HG03095 (cell line): Measurements from ENCODE around the gene B4GALNT3.

Experiments
- ATAC-seq: cut with Tn5 transposase; IDR thresholded peaks from one replicate; pipeline ENCODE4 v1.9.1; 2021; ENCODE audit warnings: moderate library complexity; ENCODE audit not compliant: unreplicated experiment

The B4GALNT3 gene

DNA sequence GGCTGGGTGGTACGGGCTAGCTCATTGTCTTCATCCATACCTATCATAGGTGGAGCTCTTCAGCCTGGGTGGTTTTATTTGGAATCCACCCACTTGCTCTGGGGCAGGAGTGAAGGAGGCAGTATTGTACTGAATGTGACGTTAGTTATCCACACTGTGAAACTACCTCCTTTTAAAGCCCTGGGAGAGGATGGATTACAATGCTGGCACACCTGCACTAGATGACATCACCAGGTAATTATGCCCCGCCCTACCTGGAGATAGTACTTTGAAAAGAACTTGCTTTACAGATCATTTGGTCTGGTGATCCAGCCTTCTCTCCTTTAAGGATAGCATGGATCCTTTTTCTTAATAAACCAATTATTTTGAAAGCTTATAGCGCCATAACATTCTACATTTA, 78.0 kb downstream of the B4GALNT3 start:
- ATAC-seq = no peak

DNA sequence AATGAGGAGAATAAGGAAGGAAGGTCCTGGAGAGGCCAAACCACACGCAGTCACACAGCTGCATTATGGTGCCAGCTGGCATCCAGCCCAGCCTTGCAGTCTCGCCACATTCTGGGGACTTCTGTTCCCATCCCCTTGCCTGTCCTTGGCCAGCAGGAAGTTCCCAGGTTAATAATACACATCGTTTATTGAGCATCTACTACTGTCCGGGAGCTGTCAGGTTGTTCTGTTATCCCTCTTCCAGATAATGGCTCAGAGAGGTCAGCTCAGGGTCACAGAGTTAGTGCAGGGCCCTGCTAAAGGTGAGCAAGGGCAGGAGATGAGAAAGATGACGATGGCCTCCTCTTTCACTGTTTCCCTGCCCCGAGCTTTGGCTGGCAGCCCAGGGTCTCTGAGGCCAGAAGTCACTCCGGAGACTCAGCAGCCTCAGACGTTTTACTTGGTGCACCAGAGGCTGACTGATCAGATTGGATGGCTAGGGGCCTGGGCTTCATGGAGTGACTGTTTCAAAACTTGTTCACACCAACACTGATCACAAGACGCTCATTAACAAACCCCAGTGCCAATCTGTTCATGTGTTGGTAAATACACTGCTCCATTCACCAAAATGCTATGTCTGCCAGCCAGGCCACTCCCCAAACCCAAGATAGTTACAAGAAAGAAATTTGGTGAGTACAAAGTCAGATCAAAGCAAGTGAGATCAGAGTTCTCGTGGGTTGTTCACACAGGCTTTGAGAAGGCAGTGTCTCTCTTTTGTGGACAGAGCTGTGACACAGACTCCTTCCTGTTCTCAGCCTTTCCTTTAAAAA, 79.2 kb downstream of the B4GALNT3 start:
- ATAC-seq = no peak

DNA sequence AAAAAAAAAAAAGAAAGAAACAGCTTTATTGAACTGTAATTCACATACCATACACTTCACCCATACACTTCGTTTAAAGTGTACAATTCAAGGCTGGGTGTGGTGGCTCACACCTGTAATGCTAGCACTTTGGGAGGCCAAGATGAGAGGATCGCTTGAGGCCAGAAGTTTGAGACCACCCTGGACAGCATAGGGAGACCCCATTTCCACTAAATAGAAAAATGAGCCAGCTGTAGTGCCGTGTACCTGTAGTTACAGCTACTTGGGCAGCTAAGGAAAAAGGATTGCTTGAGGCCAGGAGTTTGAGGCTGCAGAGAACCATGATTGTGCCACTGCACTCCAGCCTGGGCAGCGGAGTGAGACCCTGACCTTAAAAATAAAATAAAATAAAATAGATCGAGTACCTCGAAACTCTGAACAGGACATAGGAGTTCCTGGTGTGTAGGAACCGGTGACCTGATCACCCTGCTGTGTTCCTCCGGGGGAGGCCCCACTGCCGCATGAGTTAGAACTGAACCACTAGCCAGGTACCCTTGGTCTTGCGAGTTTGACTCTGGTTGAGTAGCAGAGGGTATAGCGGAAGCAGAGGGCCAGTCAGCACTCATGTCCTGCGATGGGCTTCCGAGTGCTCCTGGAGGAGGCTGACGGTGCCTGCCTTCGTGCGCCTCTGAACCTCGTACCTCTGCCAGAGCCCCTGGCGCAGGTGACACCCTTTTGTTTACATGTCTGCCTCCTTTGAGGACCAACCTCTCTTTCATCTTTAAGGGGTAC, 80.0 kb downstream of the B4GALNT3 start:
- no peak for ATAC-seq

DNA sequence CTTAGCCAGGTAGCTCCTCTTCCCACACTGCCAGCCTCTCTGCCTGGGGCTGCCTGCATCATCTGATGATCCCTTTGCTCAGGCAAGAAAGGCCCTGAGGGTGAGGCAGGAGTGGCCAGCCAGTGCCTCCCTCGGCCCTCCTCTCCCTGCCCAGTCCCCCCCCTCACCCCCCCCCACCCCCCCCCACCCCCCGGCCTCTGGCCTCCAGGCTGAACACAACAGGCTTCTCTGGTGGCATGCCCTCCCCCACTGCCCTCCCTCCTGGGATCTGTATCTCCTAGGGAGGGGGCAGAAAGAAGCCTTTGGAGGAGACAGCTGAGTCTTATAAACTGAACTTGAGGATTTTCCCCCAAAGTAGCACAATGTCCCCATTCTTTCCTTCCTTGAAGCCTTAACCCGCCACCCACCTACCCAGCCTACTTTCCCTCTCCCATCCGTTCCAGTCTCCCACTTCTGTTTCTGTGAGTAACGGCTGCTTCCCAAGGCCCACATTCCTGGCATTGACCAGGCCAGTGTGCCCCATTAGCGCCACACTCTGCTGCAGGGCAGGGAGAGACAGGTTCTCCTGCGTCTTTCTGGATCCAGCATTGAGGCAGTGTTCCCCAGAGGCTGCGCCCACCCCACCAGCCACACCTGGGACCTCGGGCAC, 82.1 kb downstream of the B4GALNT3 start:
- no peak for ATAC-seq

DNA sequence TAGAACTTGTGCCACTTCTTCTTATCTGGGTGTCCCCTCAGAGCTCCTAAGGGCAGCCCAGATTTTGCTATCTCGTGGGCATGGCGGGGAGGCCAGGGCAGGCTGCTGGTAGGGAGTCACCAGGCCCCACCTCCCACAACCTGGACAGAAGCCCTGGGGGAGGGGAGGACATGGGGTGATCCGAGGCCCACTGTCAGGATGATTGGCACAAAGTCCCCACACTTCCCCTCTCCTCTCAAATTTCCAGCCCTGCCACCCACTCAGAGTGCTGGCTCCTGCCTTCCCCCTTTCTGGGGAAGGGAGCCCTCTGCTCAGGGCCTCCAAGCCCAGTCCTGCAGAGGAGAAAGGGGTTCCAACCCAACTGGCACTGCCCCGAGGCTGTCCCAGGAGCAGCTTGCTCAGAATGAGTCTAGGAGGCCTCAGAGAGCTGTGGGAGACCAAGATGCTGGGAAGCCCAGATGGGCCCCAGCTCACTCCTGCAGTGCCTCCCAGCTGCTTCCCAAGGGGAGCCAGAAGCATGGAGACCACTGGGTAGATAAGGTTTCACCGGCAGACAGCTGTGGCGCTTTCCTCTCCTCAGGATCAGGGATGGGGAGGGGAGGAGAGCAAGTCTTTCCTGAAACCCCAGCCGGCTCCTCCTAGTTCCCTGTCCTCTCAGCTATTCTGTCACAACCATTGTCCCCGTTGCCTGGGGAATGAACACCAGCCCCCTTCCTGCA, 82.8 kb downstream of the B4GALNT3 start:
- no peak for ATAC-seq

DNA sequence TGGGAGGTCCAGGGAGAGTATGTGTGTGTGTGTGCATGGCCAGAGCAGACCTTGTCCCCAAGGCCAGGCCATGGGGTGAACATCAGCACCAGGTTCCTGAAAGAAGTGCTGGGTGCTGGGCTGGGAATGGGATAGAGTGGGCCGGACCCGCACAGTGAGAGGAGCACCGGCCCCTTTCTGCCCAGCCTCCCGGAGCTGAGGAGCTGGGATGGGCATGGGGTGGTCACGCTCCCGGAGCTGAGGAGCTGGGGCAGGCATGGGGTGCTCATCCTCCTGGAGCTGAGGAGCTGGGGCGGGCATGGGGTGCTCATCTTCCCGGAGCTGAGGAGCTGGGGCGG, 83.3 kb downstream of the B4GALNT3 start:
- ATAC-seq = no peak

DNA sequence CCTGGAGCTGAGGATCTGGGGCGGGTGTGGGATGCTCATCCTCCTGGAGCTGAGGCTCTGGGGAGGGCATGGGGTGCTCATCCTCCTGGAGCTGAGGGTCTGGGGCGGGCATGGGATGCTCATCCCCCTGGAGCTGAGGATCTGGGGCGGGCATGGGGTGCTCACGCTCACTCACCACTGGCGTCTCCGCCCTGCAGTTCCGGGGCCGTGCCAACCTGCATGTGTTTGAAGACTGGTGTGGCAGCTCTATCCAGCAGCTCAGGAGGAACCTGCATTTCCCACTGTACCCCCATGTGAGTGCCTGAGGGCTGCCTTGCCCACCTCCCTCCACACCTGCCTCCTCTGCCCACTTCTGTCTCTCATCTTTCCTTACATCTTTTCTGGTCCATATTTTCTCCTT, 84.4 kb downstream of the B4GALNT3 start:
- no peak for ATAC-seq

DNA sequence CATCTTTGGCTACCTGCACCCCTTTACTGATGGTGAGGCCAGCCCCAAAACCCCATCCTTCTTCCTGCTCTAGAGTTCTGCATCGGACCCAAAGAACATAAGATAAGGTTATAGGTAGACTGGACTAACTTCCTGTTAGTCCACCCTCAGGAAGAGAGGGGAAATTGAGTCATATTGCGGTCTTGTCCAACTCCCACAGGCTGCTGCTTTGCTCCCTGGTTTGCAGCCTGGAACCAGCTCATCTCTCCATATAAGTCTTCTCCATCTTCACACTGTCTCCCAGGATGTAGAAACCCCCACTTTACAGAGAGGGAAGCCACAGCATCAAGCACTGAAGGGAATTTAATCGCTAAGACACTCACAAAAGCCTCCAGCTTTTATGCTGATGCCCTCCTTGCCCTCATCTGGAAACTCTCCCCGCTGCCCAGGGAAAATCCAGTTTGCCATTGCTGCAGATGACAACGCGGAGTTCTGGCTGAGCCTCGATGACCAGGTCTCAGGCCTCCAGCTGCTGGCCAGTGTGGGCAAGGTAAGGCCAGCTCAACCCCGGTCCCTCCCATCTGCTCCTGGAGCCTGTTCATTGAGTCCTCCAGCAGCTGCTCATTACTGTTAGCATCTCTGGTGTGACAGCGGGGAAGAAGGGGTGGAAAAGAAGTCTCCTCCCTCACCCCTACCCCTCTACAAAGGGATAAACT, 85.3 kb downstream of the B4GALNT3 start:
- ATAC-seq = no peak

DNA sequence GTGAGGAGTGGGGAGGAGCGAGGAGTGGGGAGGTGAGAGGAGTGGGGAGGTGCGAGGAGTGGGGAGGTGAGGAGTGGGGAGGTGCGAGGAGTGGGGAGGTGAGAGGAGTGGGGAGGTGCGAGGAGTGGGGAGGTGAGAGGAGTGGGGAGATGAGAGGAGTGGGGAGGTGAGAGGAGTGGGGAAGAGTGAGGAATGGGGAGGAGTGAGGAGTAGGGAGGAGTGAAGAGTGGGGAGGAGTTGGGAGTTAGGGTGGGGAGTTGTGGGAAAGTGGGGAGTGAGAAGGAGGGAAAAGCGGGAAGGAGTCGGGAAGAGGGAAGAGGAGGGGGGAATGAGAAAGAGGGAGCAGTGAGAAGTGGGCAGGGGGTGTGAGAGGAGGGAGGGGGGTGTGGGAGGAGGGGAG, 86.1 kb downstream of the B4GALNT3 start:
- no peak for ATAC-seq

DNA sequence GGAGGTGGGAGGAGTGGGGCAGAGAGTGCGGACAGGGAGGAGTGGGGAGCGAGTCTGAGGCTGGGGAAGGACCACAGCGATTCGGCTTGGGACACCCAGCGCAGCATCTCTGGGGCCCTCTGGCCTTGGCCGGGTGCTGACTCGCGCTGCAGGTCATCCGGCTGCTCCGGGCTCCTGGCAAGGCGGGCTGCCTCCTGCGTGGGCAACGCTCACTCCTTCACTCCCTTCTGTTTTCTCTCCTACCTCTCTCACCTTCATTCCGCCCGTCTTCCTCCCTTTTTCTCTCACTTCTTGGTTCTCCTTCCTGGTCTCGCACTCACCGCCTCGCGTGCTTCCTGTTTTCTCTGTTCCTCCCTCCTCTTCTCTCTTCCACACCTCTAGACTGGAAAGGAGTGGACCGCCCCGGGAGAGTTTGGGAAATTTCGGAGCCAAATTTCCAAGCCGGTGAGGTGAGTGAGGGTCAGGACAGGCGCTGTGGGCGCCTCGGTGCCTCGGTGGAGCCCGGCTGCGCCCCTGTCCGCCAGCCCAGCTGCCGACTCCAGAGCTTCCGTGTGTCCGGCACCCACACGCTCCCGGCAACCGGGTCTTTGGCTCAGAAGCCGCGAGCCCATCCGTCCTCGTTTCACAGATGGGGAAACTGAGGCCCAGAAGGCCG, 86.7 kb downstream of the B4GALNT3 start:
- ATAC-seq = no peak

DNA sequence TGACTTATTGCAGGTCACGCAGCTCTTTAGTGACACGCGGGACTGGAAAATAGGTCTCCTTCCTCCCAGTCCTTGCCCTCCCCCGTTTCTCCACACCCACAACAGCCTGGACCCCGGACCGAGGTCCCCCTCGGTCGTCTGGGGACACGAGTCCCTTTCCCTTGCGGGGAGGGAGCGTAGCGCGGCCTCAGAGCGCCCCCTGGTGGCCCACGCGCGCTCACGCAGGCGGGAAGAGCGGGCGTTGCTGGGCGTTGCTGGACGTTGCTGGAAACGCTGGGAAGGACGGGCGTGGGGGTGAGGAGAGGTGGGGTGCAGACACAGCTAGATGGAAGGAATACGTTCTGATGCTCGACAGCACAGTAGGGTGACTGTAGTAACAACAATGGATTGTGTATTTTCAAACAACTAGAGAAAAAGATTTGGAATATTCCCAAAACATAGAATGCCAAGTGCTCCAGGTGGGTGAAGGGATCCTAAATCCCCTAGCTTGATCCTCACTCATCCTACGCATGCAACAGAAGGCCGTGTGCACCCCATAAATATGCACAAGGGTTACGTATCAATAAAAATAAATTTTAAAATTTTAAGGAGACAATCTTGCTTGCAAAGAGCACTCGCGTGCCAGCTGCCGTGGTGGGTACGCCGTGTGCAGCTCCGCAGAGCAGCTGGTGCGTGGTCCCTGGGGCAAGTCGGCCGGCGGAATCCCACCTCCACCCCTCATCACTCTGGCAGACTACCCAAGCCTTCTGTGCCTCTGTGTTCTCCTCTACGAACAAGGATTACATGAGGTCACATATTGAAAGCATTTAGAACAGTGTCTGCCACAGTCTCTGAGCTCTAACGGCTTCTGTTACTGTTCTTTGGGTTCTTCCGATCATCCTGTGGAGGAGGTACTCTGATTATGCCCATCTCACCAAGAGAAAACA, 87.4 kb downstream of the B4GALNT3 start:
- no peak for ATAC-seq

DNA sequence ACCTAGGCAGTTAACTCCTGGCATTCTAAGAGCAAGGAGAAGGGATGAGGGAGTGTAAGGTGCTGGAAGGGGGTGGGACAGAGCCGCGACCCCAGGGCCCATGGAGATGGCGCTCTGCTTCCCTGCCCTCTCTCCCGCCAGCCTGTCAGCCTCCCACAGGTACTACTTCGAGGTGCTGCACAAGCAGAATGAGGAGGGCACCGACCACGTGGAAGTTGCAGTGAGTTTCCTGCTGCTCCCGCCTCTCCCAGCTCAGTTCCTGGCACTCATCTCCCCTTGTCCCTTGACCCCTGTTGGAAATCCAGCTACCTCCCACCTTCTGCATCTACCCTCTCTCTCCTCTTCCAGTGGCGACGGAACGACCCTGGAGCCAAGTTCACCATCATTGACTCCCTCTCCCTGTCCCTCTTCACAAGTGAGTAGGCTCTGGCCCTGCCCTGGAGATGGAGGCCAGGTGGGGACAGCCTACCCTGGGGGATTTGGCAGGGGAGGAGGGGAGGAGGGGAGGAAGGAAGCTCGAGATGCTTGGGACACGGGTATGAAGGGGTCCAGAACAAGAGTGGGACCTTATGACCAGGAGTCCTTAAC, 88.2 kb downstream of the B4GALNT3 start:
- no peak for ATAC-seq

DNA sequence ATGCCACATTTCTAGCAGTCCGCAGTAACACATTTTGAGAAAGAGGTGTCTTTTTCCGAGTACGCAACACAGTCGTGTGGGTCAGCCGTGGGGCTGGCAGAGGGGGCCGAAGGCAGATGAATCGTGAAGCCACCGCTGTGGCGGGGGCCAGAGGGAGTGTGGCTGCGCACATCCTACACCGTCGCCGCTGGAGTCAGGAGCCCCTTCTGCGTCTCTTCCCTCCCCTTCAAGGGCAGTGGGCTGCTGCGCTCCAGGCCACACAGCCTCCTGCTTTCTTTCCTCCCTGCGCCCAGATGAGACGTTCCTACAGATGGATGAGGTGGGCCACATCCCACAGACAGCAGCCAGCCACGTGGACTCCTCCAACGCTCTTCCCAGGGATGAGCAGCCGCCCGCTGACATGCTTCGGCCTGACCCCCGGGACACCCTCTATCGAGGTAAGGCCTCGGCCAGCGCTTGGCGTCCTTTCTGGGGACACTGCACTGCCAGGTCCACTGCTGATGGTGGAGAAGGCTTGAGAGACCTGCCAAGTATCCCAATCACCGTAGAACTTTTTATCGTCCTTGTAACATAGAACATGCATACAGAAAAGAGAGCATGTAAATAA, 89.8 kb downstream of the B4GALNT3 start:
- no peak for ATAC-seq

DNA sequence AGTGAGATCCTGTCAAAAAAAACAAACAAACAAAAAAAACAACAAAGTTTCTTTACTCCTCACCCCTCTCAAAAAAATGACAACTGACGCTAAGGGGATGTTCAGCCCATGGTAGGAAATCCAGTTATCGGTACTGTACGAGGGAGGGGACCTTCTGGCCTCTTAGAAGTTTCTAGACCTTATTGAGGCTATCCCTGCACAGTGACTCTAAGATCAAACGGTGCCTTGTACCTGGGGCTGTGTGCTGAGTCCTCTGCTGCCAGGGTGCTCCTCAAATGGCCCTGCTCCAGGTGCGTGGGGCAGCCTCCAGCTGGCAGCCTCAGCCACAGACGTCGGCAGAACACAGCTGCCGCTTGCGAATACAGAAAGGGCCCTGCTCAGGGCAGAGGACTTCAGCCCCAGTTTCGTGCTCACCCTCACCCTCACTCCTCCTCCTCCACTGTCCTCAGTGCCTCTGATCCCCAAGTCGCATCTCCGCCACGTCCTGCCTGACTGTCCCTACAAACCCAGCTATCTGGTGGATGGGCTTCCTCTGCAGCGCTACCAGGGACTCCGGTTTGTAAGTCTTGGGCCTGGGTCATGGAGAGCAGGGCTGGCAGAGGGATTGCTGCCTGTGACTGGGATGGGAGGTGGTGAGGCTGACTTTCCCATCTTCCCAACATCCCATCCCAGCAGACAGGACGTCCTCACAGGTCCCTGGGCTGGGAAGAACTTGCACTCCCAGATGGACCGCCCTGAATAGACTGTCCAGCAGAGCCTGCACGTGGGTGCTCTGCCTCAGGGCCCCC, 90.9 kb downstream of the B4GALNT3 start:
- ATAC-seq = no peak

DNA sequence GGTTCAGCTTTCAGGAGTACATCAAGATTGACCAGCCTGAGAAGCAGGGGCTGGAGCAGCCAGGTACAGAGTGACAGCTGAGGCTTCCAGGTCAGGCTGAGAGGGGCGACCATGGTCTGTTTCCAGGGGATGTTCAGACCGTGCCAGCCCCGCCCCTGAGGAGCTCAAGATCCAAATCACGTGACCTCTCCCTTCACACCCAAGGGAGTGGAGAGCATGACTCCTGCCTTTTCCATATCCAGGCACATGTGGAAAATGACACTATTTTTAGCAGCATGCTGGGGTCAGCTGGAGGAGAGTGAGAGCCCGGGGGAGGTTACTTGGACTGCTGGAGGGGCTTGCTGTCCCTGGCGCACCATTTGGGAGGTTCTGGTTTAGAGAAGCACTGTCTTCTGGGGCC, 92.7 kb downstream of the B4GALNT3 start:
- ATAC-seq = no peak

DNA sequence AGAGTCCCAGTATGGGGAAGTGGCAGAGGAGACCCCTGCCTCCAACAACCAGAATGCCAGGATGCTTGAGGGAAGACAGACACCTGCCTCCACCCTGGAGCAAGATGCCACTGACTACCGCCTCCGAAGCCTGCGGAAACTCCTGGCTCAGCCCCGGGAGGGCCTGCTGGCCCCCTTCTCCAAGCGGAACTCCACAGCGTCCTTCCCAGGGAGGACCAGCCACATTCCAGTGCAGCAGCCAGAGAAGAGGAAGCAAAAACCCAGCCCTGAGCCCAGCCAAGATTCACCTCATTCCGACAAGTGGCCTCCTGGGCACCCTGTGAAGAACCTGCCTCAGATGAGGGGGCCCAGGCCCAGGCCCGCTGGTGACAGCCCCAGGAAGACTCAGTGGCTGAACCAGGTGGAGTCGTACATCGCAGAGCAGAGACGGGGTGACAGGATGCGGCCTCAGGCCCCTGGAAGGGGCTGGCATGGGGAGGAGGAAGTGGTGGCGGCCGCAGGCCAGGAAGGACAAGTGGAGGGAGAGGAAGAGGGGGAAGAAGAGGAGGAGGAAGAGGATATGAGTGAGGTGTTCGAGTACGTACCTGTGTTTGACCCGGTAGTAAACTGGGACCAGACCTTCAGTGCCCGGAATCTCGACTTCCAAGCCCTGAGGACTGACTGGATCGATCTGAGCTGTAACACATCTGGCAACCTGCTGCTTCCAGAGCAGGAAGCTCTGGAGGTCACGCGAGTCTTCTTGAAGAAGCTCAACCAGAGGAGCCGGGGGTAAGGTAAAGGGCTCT, 93.7 kb downstream of the B4GALNT3 start:
- no peak for ATAC-seq

DNA sequence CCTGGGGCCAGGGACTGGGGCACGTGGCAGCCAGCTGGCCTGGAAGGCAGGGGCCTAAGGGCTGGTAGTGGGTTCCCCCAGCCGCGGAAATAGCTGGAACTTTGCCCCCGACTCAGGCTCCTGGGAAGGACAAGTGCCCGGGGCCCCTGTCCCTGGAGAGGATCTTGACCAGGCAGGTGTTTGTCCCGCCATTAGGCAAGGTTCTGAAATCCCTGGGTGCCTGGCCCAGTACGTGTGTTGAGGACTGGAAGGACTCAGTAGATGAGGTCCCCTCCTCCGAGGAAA, 94.2 kb downstream of the B4GALNT3 start:
- no peak for ATAC-seq
